DOHH2 (cell line): ENCODE results near the gene ZNF594.

Experiments
- EZH2phosphoT487 ChIP-seq: fragments of 200-600 bp; sonication (generic); IDR thresholded peaks from 2 replicates; pipeline ENCODE4 v1.6.1; 2017; ENCODE audit warnings: borderline replicate concordance, mild to moderate bottlenecking, antibody characterized with exemption, low read length, moderate library complexity, mixed read lengths
- TF ChIP-seq, protein P1 (sequence below): fragments of 200-600 bp; sonication (generic); IDR thresholded peaks from one replicate; pipeline ENCODE4 v1.5.1; 2014; ENCODE audit warnings: antibody characterized with exemption, mild to moderate bottlenecking, low read depth, low read length; ENCODE audit not compliant: poor library complexity, severe bottlenecking

DNA sequence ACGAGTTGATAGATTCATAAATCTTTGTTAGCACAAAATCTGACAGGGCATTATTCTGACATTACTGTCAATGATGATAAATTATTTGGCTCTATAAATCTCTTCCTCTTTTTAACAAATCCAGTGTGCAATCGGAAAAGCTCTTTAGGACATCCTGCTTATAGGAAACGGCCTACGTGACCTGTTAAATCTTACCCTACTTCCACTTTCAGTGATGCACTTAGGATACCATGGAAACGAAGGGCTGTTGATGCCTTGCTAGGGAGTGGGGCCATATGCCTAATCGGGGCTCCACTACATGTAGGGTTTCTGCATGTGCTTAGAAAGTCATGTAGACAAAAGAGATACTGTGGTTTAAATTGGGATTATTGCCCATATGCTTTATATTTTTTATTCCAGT lies 27.2 kb downstream of the ZNF594 start:
- TF ChIP-seq, protein P1, sequence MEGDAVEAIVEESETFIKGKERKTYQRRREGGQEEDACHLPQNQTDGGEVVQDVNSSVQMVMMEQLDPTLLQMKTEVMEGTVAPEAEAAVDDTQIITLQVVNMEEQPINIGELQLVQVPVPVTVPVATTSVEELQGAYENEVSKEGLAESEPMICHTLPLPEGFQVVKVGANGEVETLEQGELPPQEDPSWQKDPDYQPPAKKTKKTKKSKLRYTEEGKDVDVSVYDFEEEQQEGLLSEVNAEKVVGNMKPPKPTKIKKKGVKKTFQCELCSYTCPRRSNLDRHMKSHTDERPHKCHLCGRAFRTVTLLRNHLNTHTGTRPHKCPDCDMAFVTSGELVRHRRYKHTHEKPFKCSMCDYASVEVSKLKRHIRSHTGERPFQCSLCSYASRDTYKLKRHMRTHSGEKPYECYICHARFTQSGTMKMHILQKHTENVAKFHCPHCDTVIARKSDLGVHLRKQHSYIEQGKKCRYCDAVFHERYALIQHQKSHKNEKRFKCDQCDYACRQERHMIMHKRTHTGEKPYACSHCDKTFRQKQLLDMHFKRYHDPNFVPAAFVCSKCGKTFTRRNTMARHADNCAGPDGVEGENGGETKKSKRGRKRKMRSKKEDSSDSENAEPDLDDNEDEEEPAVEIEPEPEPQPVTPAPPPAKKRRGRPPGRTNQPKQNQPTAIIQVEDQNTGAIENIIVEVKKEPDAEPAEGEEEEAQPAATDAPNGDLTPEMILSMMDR: no peak
- TF ChIP-seq EZH2phosphoT487: no peak
